ENCODE data around the gene CRB3.

GRCh38 chr19:6453951-6454565 is 10.0 kb upstream of the CRB3 start:
- TF ChIP-seq EP300 (IDR thresholded peaks at IDR 0.05) (no peak), CTCF (IDR thresholded peaks at IDR 0.05) (no peak)
